Gastrocnemius medialis (tissue), 4 donors: ENCODE data around the gene COQ5.

Source experiments
- POLR2A ChIP-seq, 2 donors: fragments of 450-650 bp; IDR thresholded peaks; one replicate each; pipeline ENCODE4 v1.6.1; 2017; ENCODE audit warnings: antibody characterized with exemption in 2 of 2, mild to moderate bottlenecking in 2 of 2, moderate library complexity in 2 of 2
- TF ChIP-seq, protein P1 (sequence below), 5 experiments: fragments of 450-650 bp in 3 of 5; fragments of 200-600 bp in 2 of 5; sonication (generic) in 2 of 5; IDR thresholded peaks in 4 of 5; conservative IDR thresholded peaks in 1 of 5; 1 replicate in 4 of 5; 2 replicates in 1 of 5; pipeline ENCODE4 v1.5.1; 2016 to 2019; ENCODE audit warnings: antibody characterized with exemption in 5 of 5, mild to moderate bottlenecking in 3 of 5, moderate library complexity in 3 of 5

DNA sequence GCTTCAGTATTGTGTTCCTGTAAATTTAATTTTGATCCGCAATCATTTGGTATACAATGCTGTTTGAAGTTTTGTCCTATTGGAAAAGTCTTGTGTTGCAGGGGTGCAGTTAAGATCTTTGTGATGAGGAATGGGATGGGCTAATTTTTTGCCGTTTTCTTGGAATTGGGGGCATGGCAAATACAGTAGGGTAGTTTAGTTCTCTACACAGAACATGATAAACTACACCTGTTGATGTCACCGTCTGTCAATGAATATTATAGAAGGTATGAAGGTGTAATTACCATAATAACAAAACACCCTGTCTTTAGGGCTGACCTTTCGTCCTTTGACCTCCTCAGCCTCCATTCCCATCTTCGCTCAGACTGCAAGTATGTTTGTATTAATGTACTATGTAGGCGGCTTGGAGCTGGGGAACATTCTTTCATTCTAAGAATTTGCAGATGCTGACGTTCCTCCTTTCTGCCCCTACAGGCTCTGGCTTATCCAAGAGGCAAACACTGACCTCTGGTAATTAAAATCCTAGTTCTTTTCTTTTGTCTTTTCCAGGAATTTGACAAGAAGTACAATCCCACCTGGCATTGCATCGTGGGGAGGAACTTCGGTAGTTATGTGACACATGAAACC is 31.3 kb downstream of the COQ5 start:
- TF ChIP-seq, protein P1, sequence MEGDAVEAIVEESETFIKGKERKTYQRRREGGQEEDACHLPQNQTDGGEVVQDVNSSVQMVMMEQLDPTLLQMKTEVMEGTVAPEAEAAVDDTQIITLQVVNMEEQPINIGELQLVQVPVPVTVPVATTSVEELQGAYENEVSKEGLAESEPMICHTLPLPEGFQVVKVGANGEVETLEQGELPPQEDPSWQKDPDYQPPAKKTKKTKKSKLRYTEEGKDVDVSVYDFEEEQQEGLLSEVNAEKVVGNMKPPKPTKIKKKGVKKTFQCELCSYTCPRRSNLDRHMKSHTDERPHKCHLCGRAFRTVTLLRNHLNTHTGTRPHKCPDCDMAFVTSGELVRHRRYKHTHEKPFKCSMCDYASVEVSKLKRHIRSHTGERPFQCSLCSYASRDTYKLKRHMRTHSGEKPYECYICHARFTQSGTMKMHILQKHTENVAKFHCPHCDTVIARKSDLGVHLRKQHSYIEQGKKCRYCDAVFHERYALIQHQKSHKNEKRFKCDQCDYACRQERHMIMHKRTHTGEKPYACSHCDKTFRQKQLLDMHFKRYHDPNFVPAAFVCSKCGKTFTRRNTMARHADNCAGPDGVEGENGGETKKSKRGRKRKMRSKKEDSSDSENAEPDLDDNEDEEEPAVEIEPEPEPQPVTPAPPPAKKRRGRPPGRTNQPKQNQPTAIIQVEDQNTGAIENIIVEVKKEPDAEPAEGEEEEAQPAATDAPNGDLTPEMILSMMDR (IDR thresholded peaks at IDR 0.05 in 4 of 5, conservative IDR thresholded peaks at IDR 0.05 in 1 of 5): no peak
- no peak for TF ChIP-seq POLR2A (IDR thresholded peaks at IDR 0.05)
